PFSK-1 (cell line): Measurements from ENCODE around the gene DISP3.

Experiments used
- POLR2AphosphoS5 ChIP-seq: IDR thresholded peaks from 2 replicates; pipeline ENCODE4 v1.6.1; 2012; ENCODE audit warnings: low read depth, mild to moderate bottlenecking, control low read depth, low read length, moderate library complexity
- REST ChIP-seq, 2 experiments: IDR thresholded peaks; 2 replicates each; pipeline versions ENCODE4 v1.6.1 to v1.8.0; 2011 to 2012; ENCODE audit warnings: low read depth in 2 of 2, low read length in 2 of 2, control low read depth in 1 of 2, inconsistent platforms in 1 of 2, mild to moderate bottlenecking in 1 of 2, moderate library complexity in 1 of 2; ENCODE audit not compliant: insufficient read depth in 1 of 2
- TAF1 ChIP-seq: IDR thresholded peaks from 2 replicates; pipeline ENCODE4 v1.6.1; 2012; ENCODE audit warnings: low read length, control low read depth, borderline replicate concordance; ENCODE audit not compliant: insufficient read depth

DNA sequence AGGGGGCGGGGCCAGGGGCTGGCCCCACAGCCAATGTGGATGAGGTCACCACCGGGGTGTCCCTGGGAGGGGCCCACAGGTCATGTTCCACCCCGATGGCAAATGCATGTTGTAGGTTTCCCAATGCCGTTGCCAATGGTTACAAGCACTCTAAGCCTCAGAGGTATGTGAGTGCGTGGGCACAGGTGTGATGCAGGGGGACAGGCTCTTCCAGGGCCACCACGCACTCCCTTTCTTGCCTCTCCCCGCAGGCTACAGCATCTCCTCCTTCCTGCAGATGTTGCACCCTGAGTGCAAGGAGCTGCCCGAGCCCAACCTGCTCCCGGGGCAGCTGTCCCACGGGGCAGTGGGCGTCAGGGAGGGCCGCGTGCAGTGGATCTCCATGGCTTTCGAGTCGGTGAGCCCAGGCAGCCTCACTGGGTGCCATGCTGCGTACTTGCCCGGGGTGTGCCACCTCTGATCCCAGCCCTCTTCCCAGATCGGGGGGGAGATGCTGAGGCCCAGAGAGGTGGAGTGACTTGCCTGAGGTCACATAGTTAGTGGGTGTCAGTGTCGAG is 52.4 kb downstream of the DISP3 start:
- TF ChIP-seq TAF1 = no peak
- TF ChIP-seq REST (IDR thresholded peaks at IDR 0.05; ENCODE audit: insufficient read depth in 1 of 2, low read depth in 2 of 2, low read length in 2 of 2) = no peak
- no peak for TF ChIP-seq POLR2AphosphoS5
